Measurements from ENCODE around the gene PRKG1.

- TF ChIP-seq CTCF (IDR thresholded peaks at IDR 0.05) (no peak), TEAD4 (CRISPR knock-in tag; IDR thresholded peaks at IDR 0.05) (no peak), ATF1 (CRISPR knock-in tag; IDR thresholded peaks at IDR 0.05) (no peak), IRF2 (CRISPR knock-in tag; IDR thresholded peaks at IDR 0.05; ENCODE audit: borderline replicate concordance, low read depth) (no peak), JAZF1 (CRISPR knock-in tag; IDR thresholded peaks at IDR 0.05) (no peak), ATF6 (CRISPR knock-in tag; IDR thresholded peaks at IDR 0.05) (no peak), SP1 (CRISPR knock-in tag; conservative IDR thresholded peaks at IDR 0.05) (no peak)
Observed at GRCh38 chr10:51421853-51422252, 347.6 kb downstream of the PRKG1 start.

Data from WTC11 (cell line).